ENCODE measurements around the gene KIF11.

DNA sequence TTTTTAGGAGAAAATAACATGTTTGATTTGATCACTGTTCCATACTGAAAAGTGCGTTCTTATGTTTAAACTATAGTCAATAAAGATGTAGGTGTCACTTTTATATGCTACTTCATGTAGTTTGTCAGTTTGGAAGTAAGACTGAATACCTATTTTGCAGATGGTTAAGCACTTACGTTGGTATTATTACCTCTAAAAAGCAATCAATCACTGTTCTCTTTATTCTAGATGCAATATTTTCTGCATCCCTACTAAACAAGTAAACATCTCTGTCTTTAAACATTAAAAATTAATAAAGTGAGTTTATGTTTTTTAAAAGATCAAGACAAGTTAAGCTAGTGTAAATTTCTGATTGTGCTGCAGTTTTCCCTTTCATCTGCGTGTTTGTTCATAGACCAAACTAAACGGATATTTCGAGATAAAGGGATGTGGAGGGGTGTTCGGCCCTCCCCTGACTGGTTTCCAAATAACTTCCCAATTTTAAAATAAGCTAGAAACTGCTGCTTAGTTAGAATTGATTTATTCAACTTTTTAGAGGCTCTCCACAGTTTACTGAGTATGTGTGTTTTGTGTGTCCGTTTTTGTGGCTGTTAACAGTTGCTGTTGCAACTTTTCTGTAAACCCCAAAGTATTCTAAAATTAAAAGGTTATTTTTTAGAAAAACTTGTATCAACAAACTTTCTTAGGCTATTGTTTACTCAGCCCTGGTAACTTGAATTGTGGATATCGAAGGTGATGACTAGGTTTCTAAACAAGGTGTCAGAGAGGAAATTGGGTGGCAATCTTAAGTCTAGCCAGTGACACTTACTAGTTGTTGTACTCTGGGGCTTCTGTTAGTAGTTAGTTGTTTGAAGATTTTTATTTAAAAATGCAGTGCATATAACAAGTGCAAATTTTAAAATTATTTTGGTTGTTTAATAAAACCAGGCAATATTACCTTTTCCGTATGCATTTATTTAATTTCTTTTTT is 974 bp downstream of the KIF11 start:
- TF ChIP-seq CTCF (IDR thresholded peaks at IDR 0.05; ENCODE audit: extremely low read depth in 1 of 2, insufficient read depth in 1 of 2, low read depth in 1 of 2, low read length in 2 of 2) (no peak), EZH2 (IDR thresholded peaks at IDR 0.05; ENCODE audit: borderline replicate concordance, low read depth, low read length, severe bottlenecking) (no peak)

Measured in endothelial cell of umbilical vein (primary cell).